Cardiac fibroblast (primary cell): Measurements from ENCODE around the gene GET3.
"Not testable (repeated sequence)": the region's sequence is repeated elsewhere in the genome, so short reads cannot be mapped to it uniquely, and the experiment has no call there.

Experiments used
- DNase-seq, 2 donors: peaks; one replicate each; pipeline versions ENCODE4 v3.0.0 to v3.0.0-alpha.2; 2010; ENCODE audit warnings: low read depth in 2 of 2
- H3K4me3 ChIP-seq, 2 donors: replicated peaks in 1 of 2; 1 replicate in 1 of 2; 2 replicates in 1 of 2; pipeline ENCODE4 v1.5.1; 2011; ENCODE audit warnings: low read depth in 2 of 2, low read length in 2 of 2, mild to moderate bottlenecking in 2 of 2, moderate library complexity in 1 of 2
- CTCF ChIP-seq: IDR thresholded peaks from one replicate; pipeline ENCODE4 v1.5.1; 2011; ENCODE audit warnings: low read depth, mild to moderate bottlenecking, low read length, inconsistent platforms

Gene GET3

GRCh38 chr19:12705169-12705568 is 32.1 kb upstream of the GET3 start:
- no peak for DNase-seq
- no peak for TF ChIP-seq CTCF
- no peak overlapping the region for H3K4me3 ChIP-seq

GRCh38 chr19:12705654-12706331 is 31.5 kb upstream of the GET3 start:
- no peak for TF ChIP-seq CTCF
- no peak for DNase-seq
- no peak overlapping the region for H3K4me3 ChIP-seq

- H3K4me3 ChIP-seq: no peak overlapping the region
- TF ChIP-seq CTCF: no peak
Measured at GRCh38 chr19:12706332-12706718, 31.0 kb upstream of the GET3 start.

GRCh38 chr19:12708641-12709040 is 28.7 kb upstream of the GET3 start:
- DNase-seq: no peak
- no peak overlapping the region for H3K4me3 ChIP-seq
- no peak for TF ChIP-seq CTCF

More at GRCh38 chr19:12706332-12706718, 31.0 kb upstream of the GET3 start:
- no peak for DNase-seq

- DNase-seq: no peak
- no peak overlapping the region for H3K4me3 ChIP-seq
- no peak for TF ChIP-seq CTCF
Measured at GRCh38 chr19:12711187-12711586, 26.1 kb upstream of the GET3 start.

DNA sequence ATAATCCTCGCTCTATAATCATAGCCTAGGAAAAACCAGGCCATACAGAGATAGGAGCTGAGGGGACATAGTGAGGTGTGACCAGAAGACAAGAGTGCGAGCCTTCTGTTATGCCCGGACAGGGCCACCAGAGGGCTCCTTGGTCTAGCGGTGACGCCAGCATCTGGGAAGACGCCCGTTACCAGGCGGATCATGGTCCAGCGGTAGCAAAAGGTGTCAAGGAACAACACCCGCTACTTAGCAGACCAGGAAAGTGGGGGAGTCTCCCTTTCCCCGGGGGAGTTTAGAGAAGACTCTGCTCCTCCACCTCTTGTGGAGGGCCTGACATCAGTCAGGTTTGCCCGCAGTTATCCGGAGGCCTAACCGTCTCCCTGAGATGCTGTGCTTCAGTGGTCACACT is 25.2 kb upstream of the GET3 start:
- not testable (repeated sequence) for DNase-seq, H3K4me3 ChIP-seq

DNA sequence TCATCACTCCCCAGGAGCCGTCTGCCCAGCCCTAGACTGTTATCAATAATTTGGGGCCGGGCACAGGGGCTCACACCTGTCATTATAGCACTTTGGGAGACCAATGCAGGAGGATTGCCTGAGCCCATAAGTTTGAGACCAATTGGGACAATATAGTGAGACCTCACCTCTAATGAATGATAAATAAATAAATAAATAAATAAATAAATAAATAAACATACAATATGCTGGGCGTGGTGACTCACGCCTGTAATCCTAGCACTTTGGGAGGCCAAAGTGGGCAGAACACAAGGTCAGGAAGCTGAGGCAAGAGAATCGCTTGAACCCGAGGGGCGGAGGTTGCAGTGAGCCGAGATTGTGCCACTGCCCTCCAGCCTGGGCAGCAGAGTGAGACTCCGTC is 24.0 kb upstream of the GET3 start:
- DNase-seq, H3K4me3 ChIP-seq: not testable (repeated sequence)

DNA sequence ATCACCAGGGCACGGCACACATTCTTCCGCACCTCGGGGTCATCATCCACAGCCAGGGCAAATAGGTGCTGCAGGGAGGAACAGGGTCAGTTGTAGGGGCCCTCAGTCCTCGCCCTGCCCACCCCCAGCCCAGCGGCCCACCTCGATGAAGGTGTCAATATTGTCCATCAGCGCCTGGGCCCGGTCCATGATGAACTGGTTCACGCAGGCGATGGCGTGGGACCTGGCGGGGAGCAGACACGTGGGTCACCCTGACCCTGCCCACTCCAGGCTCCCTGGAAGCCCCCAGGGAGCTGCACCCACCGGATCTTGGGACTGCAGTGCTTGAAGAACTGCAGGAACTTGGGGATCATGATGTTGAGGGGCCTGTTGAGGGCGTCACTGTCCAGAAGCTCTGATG is 22.2 kb upstream of the GET3 start:
- no peak overlapping the region for H3K4me3 ChIP-seq
- DNase-seq: no peak
- no peak for TF ChIP-seq CTCF
